ENCODE results near the gene DENND1A. TPM values are rescaled to one million over a fixed set of nuclear protein-coding genes. Genes with fewer than 3 reads are reported as not detected.

DENND1A gene
- total and polyA plus RNA-seq, 2 of the 13 experiments (the other 11 are each of a cell fraction or from before 2014, with no cell fraction given) = 14.8 to 30.1 TPM

DNA sequence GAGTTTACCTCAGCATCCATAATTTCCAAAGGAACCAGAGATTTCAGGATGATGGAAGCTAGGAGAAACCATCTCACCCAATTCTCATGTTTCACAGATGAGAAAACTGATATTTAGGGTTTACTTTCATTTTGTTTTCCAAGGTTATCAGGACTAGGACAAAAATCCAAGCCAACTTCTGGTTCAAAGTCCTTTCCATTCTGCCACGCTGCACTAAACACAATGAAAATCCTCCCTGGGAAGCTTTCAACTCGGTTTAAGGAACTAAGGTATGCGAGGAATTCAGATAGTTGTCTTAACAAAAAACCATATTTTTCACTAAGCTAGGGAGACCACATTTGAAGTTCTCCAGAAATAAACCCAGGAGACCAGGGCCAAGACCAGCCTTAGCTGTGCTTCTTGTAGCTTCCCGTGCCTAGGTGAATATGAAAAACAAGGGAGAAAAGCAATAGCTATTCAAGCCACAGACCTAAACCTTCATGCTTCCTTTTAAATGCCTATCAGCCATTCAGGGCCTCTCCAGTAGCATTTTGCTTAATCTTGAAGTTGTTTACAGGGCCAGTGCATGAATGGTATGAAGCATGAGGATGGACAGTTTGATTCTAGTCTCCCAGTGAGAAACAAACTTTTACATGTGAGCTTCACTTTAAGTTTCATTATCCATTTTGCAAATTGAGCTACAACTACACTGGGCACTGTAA is 167.9 kb downstream of the DENND1A start (continued):
- TF ChIP-seq, protein P1, sequence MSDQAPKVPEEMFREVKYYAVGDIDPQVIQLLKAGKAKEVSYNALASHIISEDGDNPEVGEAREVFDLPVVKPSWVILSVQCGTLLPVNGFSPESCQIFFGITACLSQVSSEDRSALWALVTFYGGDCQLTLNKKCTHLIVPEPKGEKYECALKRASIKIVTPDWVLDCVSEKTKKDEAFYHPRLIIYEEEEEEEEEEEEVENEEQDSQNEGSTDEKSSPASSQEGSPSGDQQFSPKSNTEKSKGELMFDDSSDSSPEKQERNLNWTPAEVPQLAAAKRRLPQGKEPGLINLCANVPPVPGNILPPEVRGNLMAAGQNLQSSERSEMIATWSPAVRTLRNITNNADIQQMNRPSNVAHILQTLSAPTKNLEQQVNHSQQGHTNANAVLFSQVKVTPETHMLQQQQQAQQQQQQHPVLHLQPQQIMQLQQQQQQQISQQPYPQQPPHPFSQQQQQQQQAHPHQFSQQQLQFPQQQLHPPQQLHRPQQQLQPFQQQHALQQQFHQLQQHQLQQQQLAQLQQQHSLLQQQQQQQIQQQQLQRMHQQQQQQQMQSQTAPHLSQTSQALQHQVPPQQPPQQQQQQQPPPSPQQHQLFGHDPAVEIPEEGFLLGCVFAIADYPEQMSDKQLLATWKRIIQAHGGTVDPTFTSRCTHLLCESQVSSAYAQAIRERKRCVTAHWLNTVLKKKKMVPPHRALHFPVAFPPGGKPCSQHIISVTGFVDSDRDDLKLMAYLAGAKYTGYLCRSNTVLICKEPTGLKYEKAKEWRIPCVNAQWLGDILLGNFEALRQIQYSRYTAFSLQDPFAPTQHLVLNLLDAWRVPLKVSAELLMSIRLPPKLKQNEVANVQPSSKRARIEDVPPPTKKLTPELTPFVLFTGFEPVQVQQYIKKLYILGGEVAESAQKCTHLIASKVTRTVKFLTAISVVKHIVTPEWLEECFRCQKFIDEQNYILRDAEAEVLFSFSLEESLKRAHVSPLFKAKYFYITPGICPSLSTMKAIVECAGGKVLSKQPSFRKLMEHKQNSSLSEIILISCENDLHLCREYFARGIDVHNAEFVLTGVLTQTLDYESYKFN (CRISPR knock-in tag; conservative IDR thresholded peaks at IDR 0.05) = peak; percentile 40
- TF ChIP-seq MED1 (CRISPR knock-in tag; IDR thresholded peaks at IDR 0.05) = 0 out of 2 replicates have a peak, but pooled peaks have one; percentile 23
- TF ChIP-seq, protein P2, sequence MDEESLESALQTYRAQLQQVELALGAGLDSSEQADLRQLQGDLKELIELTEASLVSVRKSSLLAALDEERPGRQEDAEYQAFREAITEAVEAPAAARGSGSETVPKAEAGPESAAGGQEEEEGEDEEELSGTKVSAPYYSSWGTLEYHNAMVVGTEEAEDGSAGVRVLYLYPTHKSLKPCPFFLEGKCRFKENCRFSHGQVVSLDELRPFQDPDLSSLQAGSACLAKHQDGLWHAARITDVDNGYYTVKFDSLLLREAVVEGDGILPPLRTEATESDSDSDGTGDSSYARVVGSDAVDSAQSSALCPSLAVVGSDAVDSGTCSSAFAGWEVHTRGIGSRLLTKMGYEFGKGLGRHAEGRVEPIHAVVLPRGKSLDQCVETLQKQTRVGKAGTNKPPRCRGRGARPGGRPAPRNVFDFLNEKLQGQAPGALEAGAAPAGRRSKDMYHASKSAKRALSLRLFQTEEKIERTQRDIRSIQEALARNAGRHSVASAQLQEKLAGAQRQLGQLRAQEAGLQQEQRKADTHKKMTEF (CRISPR knock-in tag; IDR thresholded peaks at IDR 0.05) = 0 out of 2 replicates have a peak, but pooled peaks have one; percentile 20

DNA sequence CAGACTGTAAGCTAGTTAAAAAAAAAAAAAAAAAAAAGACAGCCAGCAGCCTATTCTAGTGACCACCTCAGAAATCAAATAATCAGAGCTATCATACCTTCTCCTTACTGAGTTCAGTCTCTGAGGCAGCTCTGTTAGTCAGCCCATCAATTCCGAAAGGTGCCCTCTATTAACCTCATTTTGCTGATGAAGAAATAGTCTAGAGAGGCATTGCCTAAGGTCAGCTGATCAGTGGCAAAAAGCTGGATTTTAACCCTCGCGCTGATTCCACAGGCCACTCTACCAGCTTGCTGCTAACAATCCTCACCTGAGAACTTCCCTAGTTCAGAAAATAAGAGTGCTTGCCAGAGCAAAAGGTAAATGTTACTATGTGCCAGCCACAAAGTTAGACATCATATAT is 172.0 kb downstream of the DENND1A start:
- no peaks in the 10 kb centered on the region for H3K27me3 ChIP-seq (ENCODE audit: control insufficient read depth in 1 of 2, insufficient read depth in 2 of 2, low read length in 2 of 2)
- no peaks in the 10 kb centered on the region for H3K9me3 ChIP-seq (ENCODE audit: low read length)
- no peaks in the 10 kb centered on the region for H3K79me2 ChIP-seq (ENCODE audit: insufficient read depth, low read length)
- no peak overlapping the region for H3K4me3 ChIP-seq (replicated peaks in 1 of 3; ENCODE audit: insufficient read depth in 1 of 3, low read depth in 2 of 3, low read length in 3 of 3)
- H3K27ac ChIP-seq (ENCODE audit: extremely low read length, insufficient read depth, low read length) = no peak overlapping the region
- no peak overlapping the region for H3K4me2 ChIP-seq (ENCODE audit: low read depth, low read length)
- POLR2A ChIA-PET = no interaction called here
- FAIRE-seq = no peak
- WGBS (ENCODE audit: low lambda C conversion rate) = 88% methylated on average over 3 of the region's 3 CpGs
- H4K20me1 ChIP-seq (ENCODE audit: insufficient read depth, low read length) = no peaks in the 10 kb centered on the region
- in situ Hi-C loops (cut with HindIII; ENCODE audit: extremely low pct_ligation_motif_present, low pct_unique_long_range_greater_than_20kb) = no loop called here
- no peak overlapping the region for H3K9ac ChIP-seq (ENCODE audit: insufficient read depth, low read depth, low read length)
- H3K36me3 ChIP-seq (replicated peaks in 1 of 2; ENCODE audit: control insufficient read depth in 1 of 2, insufficient read depth in 2 of 2, low read length in 2 of 2) = peaks cover 8 to 31% of the 10 kb centered on the region in 2 experiments; a peak in 4 of 5 replicates
- no peak for ATAC-seq
- CTCF ChIA-PET (ENCODE audit: low intra/inter-chr PET ratio, low total read pairs) = no interaction called here
- BruUV-seq (replicated peaks) = no TSS peak
- H2AFZ ChIP-seq (ENCODE audit: low read length) = no peak overlapping the region
- intact Hi-C loops (cut with micrococcal nuclease; ENCODE audit: unreplicated experiment) = no loop called here
- H3K4me1 ChIP-seq (ENCODE audit: insufficient read depth, low read length) = peaks cover 23% of the 10 kb centered on the region
- no peak for DNase-seq (ENCODE audit: low spot score)
- TF ChIP-seq ZNF674 (CRISPR knock-in tag; IDR thresholded peaks at IDR 0.05; ENCODE audit: low read depth) (no peak), ZNF720 (CRISPR knock-in tag; IDR thresholded peaks at IDR 0.05) (no peak), ZNF280D (CRISPR knock-in tag; IDR thresholded peaks at IDR 0.05) (no peak)
- TF ChIP-seq, protein P3, sequence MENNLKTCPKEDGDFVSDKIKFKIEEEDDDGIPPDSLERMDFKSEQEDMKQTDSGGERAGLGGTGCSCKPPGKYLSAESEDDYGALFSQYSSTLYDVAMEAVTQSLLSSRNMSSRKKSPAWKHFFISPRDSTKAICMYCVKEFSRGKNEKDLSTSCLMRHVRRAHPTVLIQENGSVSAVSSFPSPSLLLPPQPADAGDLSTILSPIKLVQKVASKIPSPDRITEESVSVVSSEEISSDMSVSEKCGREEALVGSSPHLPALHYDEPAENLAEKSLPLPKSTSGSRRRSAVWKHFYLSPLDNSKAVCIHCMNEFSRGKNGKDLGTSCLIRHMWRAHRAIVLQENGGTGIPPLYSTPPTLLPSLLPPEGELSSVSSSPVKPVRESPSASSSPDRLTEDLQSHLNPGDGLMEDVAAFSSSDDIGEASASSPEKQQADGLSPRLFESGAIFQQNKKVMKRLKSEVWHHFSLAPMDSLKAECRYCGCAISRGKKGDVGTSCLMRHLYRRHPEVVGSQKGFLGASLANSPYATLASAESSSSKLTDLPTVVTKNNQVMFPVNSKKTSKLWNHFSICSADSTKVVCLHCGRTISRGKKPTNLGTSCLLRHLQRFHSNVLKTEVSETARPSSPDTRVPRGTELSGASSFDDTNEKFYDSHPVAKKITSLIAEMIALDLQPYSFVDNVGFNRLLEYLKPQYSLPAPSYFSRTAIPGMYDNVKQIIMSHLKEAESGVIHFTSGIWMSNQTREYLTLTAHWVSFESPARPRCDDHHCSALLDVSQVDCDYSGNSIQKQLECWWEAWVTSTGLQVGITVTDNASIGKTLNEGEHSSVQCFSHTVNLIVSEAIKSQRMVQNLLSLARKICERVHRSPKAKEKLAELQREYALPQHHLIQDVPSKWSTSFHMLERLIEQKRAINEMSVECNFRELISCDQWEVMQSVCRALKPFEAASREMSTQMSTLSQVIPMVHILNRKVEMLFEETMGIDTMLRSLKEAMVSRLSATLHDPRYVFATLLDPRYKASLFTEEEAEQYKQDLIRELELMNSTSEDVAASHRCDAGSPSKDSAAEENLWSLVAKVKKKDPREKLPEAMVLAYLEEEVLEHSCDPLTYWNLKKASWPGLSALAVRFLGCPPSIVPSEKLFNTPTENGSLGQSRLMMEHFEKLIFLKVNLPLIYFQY (CRISPR knock-in tag; IDR thresholded peaks at IDR 0.05; ENCODE audit: borderline replicate concordance) = no peak
- TF ChIP-seq, protein P4, sequence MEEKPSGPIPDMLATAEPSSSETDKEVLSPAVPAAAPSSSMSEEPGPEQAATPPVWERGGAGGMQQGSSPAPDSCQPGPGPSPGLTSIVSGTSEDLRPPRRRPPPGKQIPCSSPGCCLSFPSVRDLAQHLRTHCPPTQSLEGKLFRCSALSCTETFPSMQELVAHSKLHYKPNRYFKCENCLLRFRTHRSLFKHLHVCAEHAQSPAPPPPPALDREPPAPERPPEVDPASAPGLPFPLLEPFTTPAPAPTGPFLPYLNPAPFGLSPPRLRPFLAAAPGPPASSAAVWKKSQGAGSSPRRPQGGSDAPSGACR (CRISPR knock-in tag; IDR thresholded peaks at IDR 0.05) = no peak
